Peyer's patch (tissue), 4 donors: ENCODE measurements around the gene PES1. TPM values are rescaled to one million over a fixed set of nuclear protein-coding genes. Genes with fewer than 3 reads are reported as not detected.
A peak's percentile ranks its signal among the peaks of the same experiment; 100 is the strongest.
"Not testable (repeated sequence)": the region's sequence is repeated elsewhere in the genome, so short reads cannot be mapped to it uniquely, and the experiment has no call there.

Experiments used
- DNase-seq, 3 donors: peaks; one replicate each; pipeline ENCODE4 v3.0.0-alpha.2; 2017 to 2019
- H3K27ac ChIP-seq, 4 donors: fragments of 200-600 bp; sonication (generic); one replicate each; pipeline ENCODE4 v1.5.1; 2016 to 2019
- H3K27me3 ChIP-seq, 2 donors: fragments of 200-600 bp; sonication (generic); one replicate each; pipeline ENCODE4 v1.5.1; 2019
- H3K36me3 ChIP-seq, 3 donors: fragments of 200-600 bp; sonication (generic); one replicate each; pipeline ENCODE4 v1.5.1; 2016 to 2019
- H3K4me1 ChIP-seq, 4 donors: fragments of 200-600 bp; sonication (generic); one replicate each; pipeline ENCODE4 v1.5.1; 2016 to 2019
- H3K4me3 ChIP-seq, 4 donors: fragments of 200-600 bp; sonication (generic); 1 replicate in 3 of 4; 2 replicates in 1 of 4; pipeline ENCODE4 v1.5.1; 2016 to 2019; ENCODE audit warnings: mild to moderate bottlenecking in 1 of 4
- H3K9me3 ChIP-seq, 4 donors: fragments of 200-600 bp; sonication (generic); one replicate each; pipeline ENCODE4 v1.5.1; 2016 to 2019; ENCODE audit warnings: mild to moderate bottlenecking in 1 of 4
- POLR2A ChIP-seq, 2 donors: fragments of 450-650 bp; IDR thresholded peaks; one replicate each; pipeline ENCODE4 v1.5.1; 2017; ENCODE audit warnings: antibody characterized with exemption in 2 of 2, mild to moderate bottlenecking in 2 of 2, moderate library complexity in 2 of 2
- total RNA-seq, 4 donors: library from RNA; depleted of rRNA; stranded (reverse); fragments of >200 nt; gene quantifications; one replicate each; pipeline ENCODE4 v1.1.0, GENCODE V29; 2016
- TF ChIP-seq, protein P1 (sequence below), 6 experiments: fragments of 450-650 bp in 4 of 6; fragments of 200-600 bp in 2 of 6; sonication (generic) in 1 of 6; IDR thresholded peaks; one replicate each; pipeline ENCODE4 v1.5.1; 2017 to 2019; ENCODE audit warnings: antibody characterized with exemption in 6 of 6, mild to moderate bottlenecking in 3 of 6, moderate library complexity in 1 of 6

Gene PES1
- total RNA-seq, 4 donors from 2014 or later = 28.4 to 49.5 (median 38.4) TPM

DNA sequence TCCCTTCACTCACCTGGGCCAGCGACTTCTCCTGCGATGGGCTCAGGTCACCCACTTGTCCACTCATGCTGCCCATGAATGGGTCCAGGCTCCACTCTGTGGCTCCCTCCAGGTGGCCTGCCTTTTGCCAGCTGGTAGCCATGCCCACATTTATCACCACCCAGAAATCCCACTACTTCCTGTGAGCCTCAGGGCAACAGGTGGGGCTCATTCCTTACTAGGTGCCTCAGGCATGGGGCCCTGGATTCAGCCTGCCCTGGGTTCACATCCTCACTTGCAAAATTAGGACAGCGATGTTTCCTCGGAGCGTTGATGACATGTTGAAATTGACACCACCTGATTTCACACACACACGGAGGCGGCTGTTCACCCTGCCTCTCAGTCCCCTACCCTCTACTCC is 45.1 kb downstream of the PES1 start, which contains the start of gene SEC14L6:
SEC14L6 (minus strand) TSS at position 126 of the 400 bp plus-strand sequence; CDS start at position 67, 59 bp downstream.
- DNase-seq = no peak
- peaks cover 0 to 10% (median 0%) of the 10 kb centered on the region in 4 donors for H3K4me1 ChIP-seq
- no peak for TF ChIP-seq POLR2A (IDR thresholded peaks at IDR 0.05)
- TF ChIP-seq, protein P1, sequence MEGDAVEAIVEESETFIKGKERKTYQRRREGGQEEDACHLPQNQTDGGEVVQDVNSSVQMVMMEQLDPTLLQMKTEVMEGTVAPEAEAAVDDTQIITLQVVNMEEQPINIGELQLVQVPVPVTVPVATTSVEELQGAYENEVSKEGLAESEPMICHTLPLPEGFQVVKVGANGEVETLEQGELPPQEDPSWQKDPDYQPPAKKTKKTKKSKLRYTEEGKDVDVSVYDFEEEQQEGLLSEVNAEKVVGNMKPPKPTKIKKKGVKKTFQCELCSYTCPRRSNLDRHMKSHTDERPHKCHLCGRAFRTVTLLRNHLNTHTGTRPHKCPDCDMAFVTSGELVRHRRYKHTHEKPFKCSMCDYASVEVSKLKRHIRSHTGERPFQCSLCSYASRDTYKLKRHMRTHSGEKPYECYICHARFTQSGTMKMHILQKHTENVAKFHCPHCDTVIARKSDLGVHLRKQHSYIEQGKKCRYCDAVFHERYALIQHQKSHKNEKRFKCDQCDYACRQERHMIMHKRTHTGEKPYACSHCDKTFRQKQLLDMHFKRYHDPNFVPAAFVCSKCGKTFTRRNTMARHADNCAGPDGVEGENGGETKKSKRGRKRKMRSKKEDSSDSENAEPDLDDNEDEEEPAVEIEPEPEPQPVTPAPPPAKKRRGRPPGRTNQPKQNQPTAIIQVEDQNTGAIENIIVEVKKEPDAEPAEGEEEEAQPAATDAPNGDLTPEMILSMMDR (IDR thresholded peaks at IDR 0.05) = no peak
- H3K4me3 ChIP-seq = no peak within 1 kb of the TSS
- no peaks in the 10 kb centered on the region for H3K9me3 ChIP-seq
- peaks cover 0 to 11% of the 10 kb centered on the region in 2 donors for H3K27me3 ChIP-seq
- no peak within 1 kb of the TSS for H3K27ac ChIP-seq
- H3K36me3 ChIP-seq = no peaks in the 10 kb centered on the region

DNA sequence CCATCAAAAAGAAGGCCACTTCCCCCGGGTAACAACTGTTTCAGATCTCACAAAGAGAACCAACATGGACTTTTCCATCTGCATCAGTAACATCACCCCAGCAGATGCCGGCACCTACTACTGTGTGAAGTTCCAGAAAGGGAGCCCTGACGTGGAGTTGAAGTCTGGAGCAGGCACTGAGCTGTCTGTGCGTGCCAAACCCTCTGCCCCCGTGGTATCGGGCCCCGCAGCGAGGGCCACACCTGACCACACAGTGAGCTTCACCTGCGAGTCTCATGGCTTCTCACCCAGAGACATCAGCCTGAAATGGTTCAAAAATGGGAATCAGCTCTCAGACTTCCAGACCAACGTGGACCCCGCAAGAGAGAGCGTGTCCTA is 48.9 kb downstream of the PES1 start:
- no peaks in the 10 kb centered on the region for H3K9me3 ChIP-seq
- peak overlapping the region in 2 of 4 donors; percentile 10 to 47 for H3K4me3 ChIP-seq
- no peak for DNase-seq
- H3K27me3 ChIP-seq = peaks cover 0 to 11% of the 10 kb centered on the region in 2 donors
- no peak overlapping the region for H3K27ac ChIP-seq
- H3K4me1 ChIP-seq = peaks cover 0 to 10% (median 0%) of the 10 kb centered on the region in 4 donors
- TF ChIP-seq, protein P1 (IDR thresholded peaks at IDR 0.05) = no peak
- no peak for TF ChIP-seq POLR2A (IDR thresholded peaks at IDR 0.05)
- H3K36me3 ChIP-seq = no peaks in the 10 kb centered on the region

DNA sequence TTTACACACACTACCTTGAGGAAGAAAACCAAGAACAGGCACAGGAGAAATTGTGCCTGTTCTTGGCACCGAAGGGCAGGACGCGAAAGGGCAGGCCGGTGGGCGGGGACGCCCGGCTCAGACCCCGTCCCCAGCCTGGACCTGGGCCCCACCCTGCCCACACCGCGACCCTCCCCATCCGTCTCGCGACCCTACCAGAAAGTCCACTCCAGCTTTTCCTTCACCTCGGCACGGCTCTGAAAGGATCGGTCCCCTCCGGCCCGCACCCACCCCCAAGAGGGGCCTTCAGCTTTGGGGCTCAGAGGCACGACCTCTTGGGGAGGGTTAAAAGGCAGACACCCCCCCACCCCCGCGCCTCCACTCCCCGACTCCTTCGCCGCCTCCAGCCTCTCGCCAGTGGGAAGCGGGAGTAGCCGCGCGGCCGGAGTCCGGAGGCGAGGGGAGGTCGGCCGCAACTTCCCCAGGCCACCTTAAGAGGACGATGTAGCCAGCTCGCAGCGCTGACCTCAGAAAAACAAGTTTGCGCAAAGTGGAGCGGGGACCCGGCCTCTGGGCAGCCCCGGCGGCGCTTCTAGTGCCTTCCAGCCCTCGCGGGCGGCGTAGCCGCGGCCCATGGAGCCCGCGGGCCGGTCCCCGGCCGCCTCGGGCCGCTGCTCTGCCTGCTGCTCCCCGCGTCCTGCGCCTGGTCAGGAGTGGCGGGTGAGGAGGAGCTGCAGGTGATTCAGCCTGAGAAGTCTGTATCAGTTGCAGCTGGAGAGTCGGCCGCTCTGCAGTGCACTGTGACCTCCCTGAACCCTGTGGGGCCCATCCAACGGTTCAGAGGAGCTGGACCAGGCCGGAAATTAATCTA is 49.5 kb downstream of the PES1 start:
- DNase-seq = no peak
- no peak for TF ChIP-seq POLR2A (IDR thresholded peaks at IDR 0.05)
- TF ChIP-seq, protein P1 (IDR thresholded peaks at IDR 0.05) = no peak
- no peaks in the 10 kb centered on the region for H3K36me3 ChIP-seq
- H3K27ac ChIP-seq = no peak overlapping the region
- peaks cover 0 to 10% (median 0%) of the 10 kb centered on the region in 4 donors for H3K4me1 ChIP-seq
- peak overlapping the region in 3 of 4 donors; percentile 10 to 48 (median 47) for H3K4me3 ChIP-seq
- H3K27me3 ChIP-seq = peaks cover 0 to 11% of the 10 kb centered on the region in 2 donors
- no peaks in the 10 kb centered on the region for H3K9me3 ChIP-seq

DNA sequence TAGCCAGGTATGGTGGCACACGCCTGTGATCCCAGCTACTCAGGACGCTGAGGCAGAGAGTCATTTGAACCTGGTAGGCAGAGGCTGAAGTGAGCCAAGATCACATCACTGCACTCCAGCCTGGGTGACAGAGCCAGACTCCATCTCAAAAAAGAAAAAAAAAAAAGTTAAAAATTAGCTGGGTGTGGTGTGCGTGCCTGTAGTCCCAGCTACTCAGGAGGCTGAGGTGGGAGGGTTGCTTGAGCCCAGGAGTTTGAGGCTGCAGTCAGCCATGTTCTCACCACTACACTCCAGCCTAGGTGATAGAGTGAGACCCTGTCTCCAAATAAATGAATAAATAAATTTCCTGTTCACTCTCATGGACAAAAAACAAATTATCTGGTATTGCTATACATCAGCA is 50.2 kb downstream of the PES1 start:
- not testable (repeated sequence) for DNase-seq, H3K4me3 ChIP-seq, H3K9me3 ChIP-seq, H3K27ac ChIP-seq, H3K36me3 ChIP-seq
- Histone ChIP-seq H3K27me3 (peaks cover 0 to 11% of the 10 kb centered on the region in 2 donors), H3K4me1 (peaks cover 0 to 10% (median 0%) of the 10 kb centered on the region in 4 donors)

DNA sequence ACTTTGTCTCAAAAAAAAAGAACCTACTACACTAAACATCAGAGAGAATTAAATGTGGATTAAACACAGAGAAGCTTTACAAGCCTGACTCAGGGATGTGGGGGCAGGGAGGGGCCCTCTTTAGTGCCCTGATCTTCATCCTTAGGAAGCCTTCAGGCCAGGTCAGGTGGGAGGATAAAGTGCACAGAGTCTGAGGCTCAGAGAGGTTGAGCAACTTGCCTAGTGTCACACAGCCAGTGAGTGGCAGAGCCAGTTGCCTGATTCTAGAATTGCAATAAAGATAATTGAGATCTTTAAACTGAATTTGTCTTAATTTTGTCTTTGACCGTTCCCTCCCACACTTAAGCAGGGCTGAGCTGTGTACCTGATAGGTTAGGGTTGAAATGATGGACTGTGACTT is 52.3 kb downstream of the PES1 start:
- peaks cover 0 to 11% of the 10 kb centered on the region in 2 donors for H3K27me3 ChIP-seq
- TF ChIP-seq, protein P1 (IDR thresholded peaks at IDR 0.05) = no peak
- no peak for TF ChIP-seq POLR2A (IDR thresholded peaks at IDR 0.05)

DNA sequence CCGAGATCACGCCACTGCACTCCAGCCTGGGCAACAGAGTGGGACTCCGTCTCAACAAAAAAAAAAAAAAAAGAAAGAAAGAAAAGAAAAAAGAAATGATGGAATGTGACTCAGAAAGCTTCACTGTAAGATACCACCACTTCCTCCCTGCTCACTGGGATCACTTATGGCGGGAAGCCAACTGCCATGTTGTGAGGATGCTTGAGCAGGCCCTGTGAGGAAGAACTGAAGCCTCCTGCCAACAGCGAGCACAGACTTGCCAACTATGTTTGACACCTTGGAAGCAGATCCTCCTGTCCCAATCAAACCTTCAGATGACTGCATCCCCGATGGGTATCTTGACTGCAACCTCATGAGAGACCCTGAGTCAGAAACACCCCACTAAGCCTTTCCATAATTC is 53.4 kb downstream of the PES1 start:
- DNase-seq = no peak

More for the DNA sequence above, 52.3 kb downstream of the PES1 start:
- no peak for DNase-seq
- H3K9me3 ChIP-seq = no peaks in the 10 kb centered on the region
- H3K27ac ChIP-seq = no peak overlapping the region
- no peak overlapping the region for H3K4me3 ChIP-seq
- no peaks in the 10 kb centered on the region for H3K36me3 ChIP-seq
- H3K4me1 ChIP-seq = peaks cover 0 to 10% (median 0%) of the 10 kb centered on the region in 4 donors

More for the DNA sequence above, 53.4 kb downstream of the PES1 start:
- TF ChIP-seq, protein P1 (IDR thresholded peaks at IDR 0.05) = no peak
- TF ChIP-seq POLR2A (IDR thresholded peaks at IDR 0.05) = no peak
- H3K27me3 ChIP-seq = peaks cover 0 to 7% of the 10 kb centered on the region in 2 donors
- H3K9me3 ChIP-seq = no peaks in the 10 kb centered on the region
- peaks cover 0 to 10% (median 0%) of the 10 kb centered on the region in 4 donors for H3K4me1 ChIP-seq
- no peak overlapping the region for H3K27ac ChIP-seq
- H3K36me3 ChIP-seq = no peaks in the 10 kb centered on the region
- H3K4me3 ChIP-seq = no peak overlapping the region
